Caki2 (cell line): Measurements from ENCODE around the gene AK1. TPM values are rescaled to one million over a fixed set of nuclear protein-coding genes. Genes with fewer than 3 reads are reported as not detected.
"Not testable (repeated sequence)": the region's sequence is repeated elsewhere in the genome, so short reads cannot be mapped to it uniquely, and the experiment has no call there.

Source experiments
- DNase-seq: peaks from one replicate; pipeline ENCODE4 v3.0.0-alpha.2; 2015; ENCODE audit warnings: low read depth
- in situ Hi-C: cut with HindIII; loops from 2 replicates; pipeline ENCODE4 v1.10.0; 2016; ENCODE audit warnings: low sequenced_read_pairs, low pct_unique_long_range_greater_than_20kb, mixed read lengths
- total RNA-seq: library from RNA; depleted of rRNA; stranded (reverse); fragments of >200 nt; shearing (Covaris generic); gene quantifications from 2 replicates; pipeline ENCODE4 v1.2.3, GENCODE V29; 2014; ENCODE audit warnings: low replicate concordance

Gene AK1
- total RNA-seq, 1 experiment from 2014 or later, result 51.2 TPM

GRCh38 chr9:127838375-127839078, 38.9 kb downstream of the AK1 start:
- in situ Hi-C loops, result no loop called here

GRCh38 chr9:127837346-127837745, 40.1 kb downstream of the AK1 start:
- in situ Hi-C loops, result no loop called here
- DNase-seq, result no peak

More at GRCh38 chr9:127838375-127839078, 38.9 kb downstream of the AK1 start:
- DNase-seq, result peak; percentile 48

- DNase-seq, in situ Hi-C loops: not testable (repeated sequence)
Observed at GRCh38 chr9:127836561-127836960, 40.9 kb downstream of the AK1 start.

GRCh38 chr9:127835991-127836516, 41.4 kb downstream of the AK1 start:
- in situ Hi-C loops, result no loop called here
- no peak for DNase-seq

- in situ Hi-C loops, result no loop called here
Observed at GRCh38 chr9:127833555-127833954, 43.9 kb downstream of the AK1 start.

GRCh38 chr9:127832248-127832647, 45.2 kb downstream of the AK1 start:
- DNase-seq, result no peak
- in situ Hi-C loops, result no loop called here

More at GRCh38 chr9:127833555-127833954, 43.9 kb downstream of the AK1 start:
- DNase-seq, result no peak

GRCh38 chr9:127829205-127829906, 48.1 kb downstream of the AK1 start:
- in situ Hi-C loops, result no loop called here
- no peak for DNase-seq

GRCh38 chr9:127828262-127829031, 49.0 kb downstream of the AK1 start:
- DNase-seq, result peak; percentile 32
- in situ Hi-C loops, result no loop called here

- in situ Hi-C loops, result no loop called here
- no peak for DNase-seq
Observed at GRCh38 chr9:127826253-127826913, 51.1 kb downstream of the AK1 start.

GRCh38 chr9:127825319-127826051, 52.0 kb downstream of the AK1 start:
- no peak for DNase-seq
- in situ Hi-C loops, result no loop called here

GRCh38 chr9:127822108-127822507, 55.4 kb downstream of the AK1 start:
- DNase-seq, result no peak
- in situ Hi-C loops, result no loop called here

GRCh38 chr9:127818574-127818973, 58.9 kb downstream of the AK1 start:
- DNase-seq, result no peak

GRCh38 chr9:127817881-127818434, 59.5 kb downstream of the AK1 start:
- in situ Hi-C loops, result no loop called here

More at GRCh38 chr9:127818574-127818973, 58.9 kb downstream of the AK1 start:
- in situ Hi-C loops, result no loop called here

GRCh38 chr9:127816728-127817127, 60.7 kb downstream of the AK1 start:
- no peak for DNase-seq
- in situ Hi-C loops, result no loop called here

More at GRCh38 chr9:127817881-127818434, 59.5 kb downstream of the AK1 start:
- DNase-seq, result no peak
